ENCODE results near the gene NXPH4. TPM values are rescaled to one million over a fixed set of nuclear protein-coding genes. Genes with fewer than 3 reads are reported as not detected.

The NXPH4 gene
- total and polyA plus RNA-seq, 10 of the 15 experiments (the other 5 are each of a cell fraction or from before 2014, with no cell fraction given) = 0.03 to 0.26 TPM; not detected in 8

DNA sequence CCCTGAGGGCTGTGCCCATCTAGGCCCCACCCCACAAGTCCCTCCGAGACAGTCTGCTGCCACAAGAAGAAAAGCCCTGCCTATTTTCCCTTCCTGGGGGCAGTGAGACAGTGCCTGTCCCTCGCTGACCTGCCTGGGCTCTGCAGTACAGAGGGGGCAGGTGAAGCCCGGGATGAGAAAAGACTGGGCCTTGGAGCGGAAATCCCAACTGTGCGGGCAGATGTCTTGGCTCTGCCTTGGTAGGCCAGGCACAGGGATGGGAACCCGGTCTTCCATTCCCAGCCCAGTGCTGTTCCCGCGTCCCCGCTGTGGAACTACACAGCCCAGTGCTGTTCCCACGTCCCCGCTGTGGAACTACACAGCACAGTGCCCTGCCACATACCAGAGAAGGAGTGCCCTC, 12.8 kb upstream of the NXPH4 start (continued):
- TF ChIP-seq NR2F1 (conservative IDR thresholded peaks at IDR 0.05) = no peak
- no peak for TF ChIP-seq KAT2A (conservative IDR thresholded peaks at IDR 0.05; ENCODE audit: control insufficient read depth, low read depth, low read length)
- TF ChIP-seq POU2F2 (IDR thresholded peaks at IDR 0.05; ENCODE audit: borderline replicate concordance, low read depth, low read length) = no peak
- TF ChIP-seq CEBPB (IDR thresholded peaks at IDR 0.05; ENCODE audit: borderline replicate concordance in 1 of 2, low read depth in 2 of 2, low read length in 2 of 2) = no peak
- TF ChIP-seq CHD4 (IDR thresholded peaks at IDR 0.05) = no peak
- TF ChIP-seq, protein P1, sequence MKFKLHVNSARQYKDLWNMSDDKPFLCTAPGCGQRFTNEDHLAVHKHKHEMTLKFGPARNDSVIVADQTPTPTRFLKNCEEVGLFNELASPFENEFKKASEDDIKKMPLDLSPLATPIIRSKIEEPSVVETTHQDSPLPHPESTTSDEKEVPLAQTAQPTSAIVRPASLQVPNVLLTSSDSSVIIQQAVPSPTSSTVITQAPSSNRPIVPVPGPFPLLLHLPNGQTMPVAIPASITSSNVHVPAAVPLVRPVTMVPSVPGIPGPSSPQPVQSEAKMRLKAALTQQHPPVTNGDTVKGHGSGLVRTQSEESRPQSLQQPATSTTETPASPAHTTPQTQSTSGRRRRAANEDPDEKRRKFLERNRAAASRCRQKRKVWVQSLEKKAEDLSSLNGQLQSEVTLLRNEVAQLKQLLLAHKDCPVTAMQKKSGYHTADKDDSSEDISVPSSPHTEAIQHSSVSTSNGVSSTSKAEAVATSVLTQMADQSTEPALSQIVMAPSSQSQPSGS (IDR thresholded peaks at IDR 0.05; ENCODE audit: low read length) = no peak

GRCh38 chr12:57204454-57204853, 12.1 kb upstream of the NXPH4 start:
- CTCF ChIA-PET = no interaction called here
- RAD21 ChIA-PET (ENCODE audit: unreplicated experiment) = no interaction called here
- no TSS peak for BruUV-seq (replicated peaks)
- no peaks in the 10 kb centered on the region for H4K20me1 ChIP-seq (ENCODE audit: control insufficient read depth, insufficient read depth)
- ATAC-seq = no peak
- H3K27ac ChIP-seq (ENCODE audit: control insufficient read depth, insufficient read depth) = no peak overlapping the region
- FAIRE-seq = no peak
- intact Hi-C loops (cut with micrococcal nuclease; ENCODE audit: unreplicated experiment) (no loop called here), in situ Hi-C loops (cut with MboI) (no loop called here)
- no peaks in the 10 kb centered on the region for H3K9me3 ChIP-seq (replicated peaks; ENCODE audit: control insufficient read depth, insufficient read depth, low read length)
- POLR2A ChIA-PET = no interaction called here
- WGBS (ENCODE audit: insufficient coverage, insufficient replicate concordance, low lambda C conversion rate, missing lambda C conversion rate) = 58% methylated on average over 19 of the region's 19 CpGs
- no peak overlapping the region for H3K4me3 ChIP-seq
- H3K4me2 ChIP-seq (ENCODE audit: control insufficient read depth, insufficient read depth) = no peak overlapping the region
- no peaks in the 10 kb centered on the region for H3K36me3 ChIP-seq (ENCODE audit: control insufficient read depth in 2 of 2, insufficient read depth in 2 of 2, low read length in 1 of 2)
- TF ChIP-seq, protein P2, sequence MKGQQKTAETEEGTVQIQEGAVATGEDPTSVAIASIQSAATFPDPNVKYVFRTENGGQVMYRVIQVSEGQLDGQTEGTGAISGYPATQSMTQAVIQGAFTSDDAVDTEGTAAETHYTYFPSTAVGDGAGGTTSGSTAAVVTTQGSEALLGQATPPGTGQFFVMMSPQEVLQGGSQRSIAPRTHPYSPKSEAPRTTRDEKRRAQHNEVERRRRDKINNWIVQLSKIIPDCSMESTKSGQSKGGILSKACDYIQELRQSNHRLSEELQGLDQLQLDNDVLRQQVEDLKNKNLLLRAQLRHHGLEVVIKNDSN (IDR thresholded peaks at IDR 0.05; ENCODE audit: borderline replicate concordance, extremely low read length, insufficient read depth, low read depth, low read length) = no peak
- no peak for TF ChIP-seq DPF2 (IDR thresholded peaks at IDR 0.05)
- no peak for TF ChIP-seq CBFB (IDR thresholded peaks at IDR 0.05; ENCODE audit: low read depth)
- TF ChIP-seq RAD21 (IDR thresholded peaks at IDR 0.05; ENCODE audit: insufficient read depth, low read depth, low read length) = no peak
- TF ChIP-seq FOXM1 (IDR thresholded peaks at IDR 0.05; ENCODE audit: low read depth, low read length) = no peak
- TF ChIP-seq, protein P3, sequence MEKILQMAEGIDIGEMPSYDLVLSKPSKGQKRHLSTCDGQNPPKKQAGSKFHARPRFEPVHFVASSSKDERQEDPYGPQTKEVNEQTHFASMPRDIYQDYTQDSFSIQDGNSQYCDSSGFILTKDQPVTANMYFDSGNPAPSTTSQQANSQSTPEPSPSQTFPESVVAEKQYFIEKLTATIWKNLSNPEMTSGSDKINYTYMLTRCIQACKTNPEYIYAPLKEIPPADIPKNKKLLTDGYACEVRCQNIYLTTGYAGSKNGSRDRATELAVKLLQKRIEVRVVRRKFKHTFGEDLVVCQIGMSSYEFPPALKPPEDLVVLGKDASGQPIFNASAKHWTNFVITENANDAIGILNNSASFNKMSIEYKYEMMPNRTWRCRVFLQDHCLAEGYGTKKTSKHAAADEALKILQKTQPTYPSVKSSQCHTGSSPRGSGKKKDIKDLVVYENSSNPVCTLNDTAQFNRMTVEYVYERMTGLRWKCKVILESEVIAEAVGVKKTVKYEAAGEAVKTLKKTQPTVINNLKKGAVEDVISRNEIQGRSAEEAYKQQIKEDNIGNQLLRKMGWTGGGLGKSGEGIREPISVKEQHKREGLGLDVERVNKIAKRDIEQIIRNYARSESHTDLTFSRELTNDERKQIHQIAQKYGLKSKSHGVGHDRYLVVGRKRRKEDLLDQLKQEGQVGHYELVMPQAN (conservative IDR thresholded peaks at IDR 0.05) = no peak
- TF ChIP-seq, protein P4, sequence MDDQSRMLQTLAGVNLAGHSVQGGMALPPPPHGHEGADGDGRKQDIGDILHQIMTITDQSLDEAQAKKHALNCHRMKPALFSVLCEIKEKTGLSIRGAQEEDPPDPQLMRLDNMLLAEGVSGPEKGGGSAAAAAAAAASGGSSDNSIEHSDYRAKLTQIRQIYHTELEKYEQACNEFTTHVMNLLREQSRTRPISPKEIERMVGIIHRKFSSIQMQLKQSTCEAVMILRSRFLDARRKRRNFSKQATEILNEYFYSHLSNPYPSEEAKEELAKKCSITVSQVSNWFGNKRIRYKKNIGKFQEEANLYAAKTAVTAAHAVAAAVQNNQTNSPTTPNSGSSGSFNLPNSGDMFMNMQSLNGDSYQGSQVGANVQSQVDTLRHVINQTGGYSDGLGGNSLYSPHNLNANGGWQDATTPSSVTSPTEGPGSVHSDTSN (IDR thresholded peaks at IDR 0.05; ENCODE audit: insufficient replicate concordance, low read depth, low read length) = no peak
- no peak for DNase-seq (ENCODE audit: low read depth, low spot score)
- H3K9ac ChIP-seq (ENCODE audit: control insufficient read depth, insufficient read depth, low read length) = no peak overlapping the region
- no peaks in the 10 kb centered on the region; a peak in 1 of 4 replicates for H3K27me3 ChIP-seq (replicated peaks in 1 of 2; ENCODE audit: control insufficient read depth in 2 of 2, insufficient read depth in 2 of 2, low read length in 1 of 2)
- H3K79me2 ChIP-seq (ENCODE audit: control insufficient read depth, insufficient read depth, low read length) = no peaks in the 10 kb centered on the region
- no peaks in the 10 kb centered on the region for H3K4me1 ChIP-seq (ENCODE audit: control insufficient read depth, insufficient read depth, low read length)
- SMC1A ChIA-PET (ENCODE audit: uncharacterized antibody, unreplicated experiment) = no interaction called here
- no peak overlapping the region for H2AFZ ChIP-seq (ENCODE audit: control insufficient read depth, low read depth, low read length)
